GM23338 (cell line): Measurements from ENCODE around the gene RNF150. TPM values are rescaled to one million over a fixed set of nuclear protein-coding genes. Genes with fewer than 3 reads are reported as not detected.

Source experiments
- ATAC-seq: fragments of 200-7000 bp; cut with Tn5 transposase; 3 replicates; pipeline ENCODE4 v1.9.1; 2020
- DNase-seq: peaks from one replicate; pipeline ENCODE4 v3.0.0-alpha.2; 2015; ENCODE audit warnings: low spot score
- H2AFZ ChIP-seq: fragments of 200-600 bp; sonication (generic); 2 replicates; pipeline ENCODE4 v1.8.0; 2016; ENCODE audit warnings: antibody characterized with exemption, mild to moderate bottlenecking, moderate library complexity
- H3F3A ChIP-seq: fragments of 200-600 bp; sonication (generic); replicated peaks from 2 replicates; pipeline ENCODE4 v1.8.0; 2017; ENCODE audit warnings: antibody characterized with exemption, mixed run types, low read depth
- H3K27ac ChIP-seq: fragments of 200-600 bp; sonication (generic); 2 replicates; pipeline ENCODE4 v1.6.1; 2016; ENCODE audit warnings: low read depth
- H3K27me3 ChIP-seq: fragments of 200-600 bp; sonication (generic); 2 replicates; pipeline ENCODE4 v1.8.0; 2016; ENCODE audit warnings: mild to moderate bottlenecking, mixed run types, moderate library complexity; ENCODE audit not compliant: insufficient read depth
- H3K36me3 ChIP-seq: fragments of 200-600 bp; sonication (generic); 2 replicates; pipeline ENCODE4 v1.8.0; 2016; ENCODE audit warnings: mild to moderate bottlenecking; ENCODE audit not compliant: insufficient read depth
- H3K4me1 ChIP-seq: fragments of 200-600 bp; sonication (generic); 2 replicates; pipeline ENCODE4 v1.8.0; 2016; ENCODE audit warnings: mild to moderate bottlenecking, moderate library complexity; ENCODE audit not compliant: insufficient read depth
- H3K4me2 ChIP-seq: fragments of 200-600 bp; sonication (generic); 2 replicates; pipeline ENCODE4 v1.7.1; 2017; ENCODE audit warnings: mixed run types
- H3K4me3 ChIP-seq: fragments of 200-600 bp; sonication (generic); 2 replicates; pipeline ENCODE4 v1.6.1; 2016; ENCODE audit warnings: mixed run types
- H3K79me2 ChIP-seq: fragments of 200-600 bp; sonication (generic); replicated peaks from 2 replicates; pipeline ENCODE4 v1.8.0; 2017; ENCODE audit warnings: mild to moderate bottlenecking; ENCODE audit not compliant: insufficient read depth
- H3K9me2 ChIP-seq: fragments of 200-600 bp; sonication (generic); 2 replicates; pipeline ENCODE4 v1.8.0; 2017; ENCODE audit not compliant: insufficient read depth
- H4K20me1 ChIP-seq: fragments of 200-600 bp; sonication (generic); replicated peaks from 2 replicates; pipeline ENCODE4 v1.8.0; 2017; ENCODE audit warnings: mild to moderate bottlenecking; ENCODE audit not compliant: insufficient read depth
- H3K27ac Mint-ChIP-seq: 2 replicates; pipeline ENCODE4 v1.8.0; 2020; ENCODE audit warnings: inconsistent platforms, mild to moderate bottlenecking, moderate library complexity, mixed read lengths
- H3K27me3 Mint-ChIP-seq: 3 replicates; pipeline ENCODE4 v1.8.0; 2022; ENCODE audit warnings: low read depth, mild to moderate bottlenecking, moderate library complexity, mixed read lengths, inconsistent platforms; ENCODE audit not compliant: insufficient read depth, poor library complexity
- H3K36me3 Mint-ChIP-seq: 3 replicates; pipeline ENCODE4 v1.8.0; 2021; ENCODE audit warnings: low read depth, mild to moderate bottlenecking, inconsistent platforms, moderate library complexity, mixed read lengths
- H3K4me1 Mint-ChIP-seq: 3 replicates; pipeline ENCODE4 v1.8.0; 2020; ENCODE audit warnings: mild to moderate bottlenecking, inconsistent platforms, mixed read lengths
- H3K4me3 Mint-ChIP-seq: 3 replicates; pipeline ENCODE4 v1.8.0; 2021; ENCODE audit warnings: moderate library complexity, mild to moderate bottlenecking, inconsistent platforms, mixed read lengths
- H3K9me3 Mint-ChIP-seq: 3 replicates; pipeline ENCODE4 v1.8.0; 2020; ENCODE audit warnings: moderate library complexity, mild to moderate bottlenecking, inconsistent platforms, mixed read lengths
- CREB1 ChIP-seq: fragments of 250-450 bp; sonication (Bioruptor Pico); IDR thresholded peaks from 2 replicates; pipeline ENCODE4 v1.5.0; 2020; ENCODE audit warnings: low read depth, mild to moderate bottlenecking, moderate library complexity
- CTCF ChIP-seq, 2 experiments: fragments of 200-600 bp in 1 of 2; sonication (generic) in 1 of 2; conservative IDR thresholded peaks; 2 replicates each; pipeline versions ENCODE4 v1.5.1 to v1.6.1; 2016 to 2017; ENCODE audit warnings: antibody characterized with exemption in 2 of 2, low read depth in 2 of 2, mild to moderate bottlenecking in 2 of 2, moderate library complexity in 1 of 2
- ETS1 ChIP-seq: IDR thresholded peaks from 2 replicates; pipeline ENCODE4 v1.6.1; 2016; ENCODE audit warnings: antibody characterized with exemption
- EZH2 ChIP-seq: fragments of 200-600 bp; sonication (generic); IDR thresholded peaks from one replicate; pipeline ENCODE4 v1.8.0; 2017; ENCODE audit warnings: antibody characterized with exemption, mild to moderate bottlenecking, low read depth; ENCODE audit not compliant: unreplicated experiment
- EZH2phosphoT487 ChIP-seq: fragments of 200-600 bp; sonication (generic); IDR thresholded peaks from one replicate; pipeline ENCODE4 v1.8.1; 2018; ENCODE audit warnings: antibody characterized with exemption; ENCODE audit not compliant: unreplicated experiment
- JUNB ChIP-seq: IDR thresholded peaks from one replicate; pipeline ENCODE4 v1.6.1; 2016; ENCODE audit warnings: antibody characterized with exemption; ENCODE audit not compliant: unreplicated experiment
- NANOG ChIP-seq: IDR thresholded peaks from 2 replicates; pipeline ENCODE4 v1.6.1; 2016; ENCODE audit warnings: antibody characterized with exemption, borderline replicate concordance
- POLR2AphosphoS5 ChIP-seq: IDR thresholded peaks from 2 replicates; pipeline ENCODE4 v1.6.1; 2016; ENCODE audit warnings: antibody characterized with exemption, low read depth
- REST ChIP-seq: IDR thresholded peaks from one replicate; pipeline ENCODE4 v1.6.1; 2018; ENCODE audit warnings: antibody characterized with exemption; ENCODE audit not compliant: unreplicated experiment
- STAT1 ChIP-seq: IDR thresholded peaks from one replicate; pipeline ENCODE4 v1.6.1; 2016; ENCODE audit warnings: antibody characterized with exemption; ENCODE audit not compliant: unreplicated experiment
- ZNF114 ChIP-seq: fragments of 250-450 bp; sonication (Bioruptor Pico); IDR thresholded peaks from 2 replicates; pipeline ENCODE4 v1.5.0; 2020; ENCODE audit warnings: mild to moderate bottlenecking, moderate library complexity
- ZNF331 ChIP-seq: fragments of 250-450 bp; sonication (Bioruptor Pico); IDR thresholded peaks from 2 replicates; pipeline ENCODE4 v1.5.0; 2020; ENCODE audit warnings: low read depth, mild to moderate bottlenecking, moderate library complexity
- ZNF462 ChIP-seq: fragments of 250-450 bp; sonication (Bioruptor Pico); IDR thresholded peaks from 2 replicates; pipeline ENCODE4 v1.5.0; 2020; ENCODE audit warnings: mild to moderate bottlenecking, moderate library complexity
- polyA plus RNA-seq: library from polyadenylated mRNA; unstranded; fragments of >200 nt; fragmentation: Nextera tagmentation; extraction: Ambion mirVana; gene quantifications from 2 replicates; pipeline ENCODE4 v1.2.1, GENCODE V29; 2016
- total RNA-seq: library from RNA; depleted of rRNA; stranded (reverse); fragments of >200 nt; shearing (Covaris generic); gene quantifications from 2 replicates; pipeline ENCODE4 v1.2.3, GENCODE V29; 2014

Gene RNF150
- total and polyA plus RNA-seq, 2 experiments from 2014 or later: 1.3 to 6.1 TPM

GRCh38 chr4:141133999-141134995 lies 1.0 kb upstream of the RNF150 start:
- H3K36me3 ChIP-seq: no peaks in the 10 kb centered on the region
- H3K4me3 Mint-ChIP-seq: peak overlapping the region; percentile 98
- H3K27ac Mint-ChIP-seq: no peak overlapping the region
- H3K36me3 Mint-ChIP-seq: no peaks in the 10 kb centered on the region; the same call in 2 of the 3 replicates
- H3K27me3 Mint-ChIP-seq: peaks cover 20% of the 10 kb centered on the region
- H4K20me1 ChIP-seq: no peaks in the 10 kb centered on the region; the same call in none of the 2 replicates
- H3K27ac ChIP-seq: no peak overlapping the region
- no peaks in the 10 kb centered on the region for H3F3A ChIP-seq
- peaks cover 25% of the 10 kb centered on the region for H3K27me3 ChIP-seq
- DNase-seq: peak; percentile 6
- peaks cover 25% of the 10 kb centered on the region for H3K4me1 ChIP-seq
- no peaks in the 10 kb centered on the region for H3K9me2 ChIP-seq
- ATAC-seq: no peak
- no peaks in the 10 kb centered on the region for H3K9me3 Mint-ChIP-seq
- TF ChIP-seq CTCF (conservative IDR thresholded peaks at IDR 0.05; ENCODE audit: low read depth in 2 of 2): no peak
- no peak for TF ChIP-seq NANOG
- no peak for TF ChIP-seq ETS1
- no peak for TF ChIP-seq STAT1
- no peak for TF ChIP-seq JUNB
- no peak for TF ChIP-seq ZNF114 (CRISPR knock-in tag)
- no peak for TF ChIP-seq ZNF462
- no peak for TF ChIP-seq POLR2AphosphoS5
- TF ChIP-seq EZH2phosphoT487: no peak
- TF ChIP-seq REST: no peak
- TF ChIP-seq EZH2: no peak
- no peak for TF ChIP-seq CREB1 (CRISPR knock-in tag)
- TF ChIP-seq ZNF331 (CRISPR knock-in tag): no peak
- H3K4me3 ChIP-seq: peak overlapping the region; percentile 92
- peaks cover 1% of the 10 kb centered on the region; the same call in 1 of the 2 replicates for H3K79me2 ChIP-seq
- H3K4me2 ChIP-seq: peak overlapping the region; percentile 94
- peak overlapping the region; percentile 83 for H2AFZ ChIP-seq
- peaks cover 26% of the 10 kb centered on the region; the same call in 2 of the 3 replicates for H3K4me1 Mint-ChIP-seq
